ENCODE measurements around the gene ZBTB17.

- no peak for TF ChIP-seq CTCF (conservative IDR thresholded peaks at IDR 0.05; ENCODE audit: low read depth, low read length)
- no peak for TF ChIP-seq EZH2 (IDR thresholded peaks at IDR 0.05; ENCODE audit: borderline replicate concordance, low read depth, low read length, poor library complexity, severe bottlenecking)
These were observed 41.5 kb downstream of the ZBTB17 start for GRCh38 chr1:15934211-15935055.

Data from A673 (cell line).